ENCODE data around the gene ASPHD1.
A peak's percentile ranks its signal among the peaks of the same experiment; 100 is the strongest.

The ASPHD1 gene

DNA sequence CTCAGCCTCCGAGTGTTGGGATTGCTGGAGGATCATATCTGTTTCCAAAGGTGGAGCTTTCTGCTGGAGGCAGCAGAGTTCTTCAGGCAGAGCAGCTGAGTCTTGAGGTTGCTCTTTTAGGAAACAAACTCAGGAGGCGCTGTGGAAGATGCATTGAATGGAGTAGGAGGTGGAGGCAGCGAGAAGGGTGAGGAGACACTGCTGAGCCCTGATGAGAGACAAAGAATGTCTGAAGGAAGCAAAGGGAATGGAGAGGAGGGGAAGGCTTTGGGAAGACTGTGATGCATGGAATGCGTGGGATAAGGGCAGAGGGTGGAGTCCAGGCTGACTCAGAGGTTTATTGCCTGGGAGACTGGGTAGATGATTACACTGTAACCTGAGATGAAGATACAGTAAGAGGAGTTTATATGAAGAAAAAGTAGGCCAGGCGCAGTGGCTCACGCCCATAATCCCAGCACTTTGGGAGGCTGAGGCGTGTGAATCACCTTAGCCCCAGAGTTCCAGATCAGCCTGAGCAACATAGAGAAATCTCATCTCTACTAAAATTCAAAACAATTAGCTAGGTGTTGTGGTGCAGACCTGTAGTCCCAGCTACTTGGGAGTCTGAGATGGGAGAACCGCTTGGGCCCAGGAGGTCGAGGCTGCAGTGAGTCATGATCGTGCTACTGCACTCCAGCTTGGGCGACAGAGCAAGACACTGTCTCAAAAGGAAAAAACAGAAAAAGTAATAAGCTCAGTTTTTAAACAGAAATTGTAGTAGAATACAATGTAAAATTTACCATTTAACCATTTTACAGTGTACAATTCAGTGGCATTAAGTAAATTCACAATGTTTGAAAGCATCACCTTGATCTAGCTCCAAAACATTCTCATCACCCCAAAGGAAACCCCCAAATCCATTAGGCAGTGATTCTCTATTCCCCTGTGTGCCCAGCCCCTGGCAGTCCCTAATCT is 43.8 kb downstream of the ASPHD1 start:
- no peak for DNase-seq

DNA sequence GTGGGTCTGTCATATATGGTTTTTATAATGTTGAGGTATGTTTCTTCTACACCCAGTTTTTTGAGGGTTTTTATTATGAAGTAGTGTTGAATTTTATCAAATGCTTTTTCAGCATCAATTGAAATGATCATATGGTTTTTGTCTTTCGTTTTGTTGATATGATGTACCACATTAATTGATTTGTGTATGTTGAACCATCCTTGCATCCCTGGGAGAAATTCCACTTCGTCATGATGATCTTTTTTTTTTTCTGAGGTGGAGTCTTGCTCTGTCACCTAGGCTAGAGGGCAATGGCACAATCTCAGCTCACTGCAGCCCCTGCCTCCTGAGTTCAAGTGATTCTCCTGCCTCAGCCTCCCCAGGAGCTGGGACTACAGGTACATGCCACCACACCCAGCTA is 47.6 kb downstream of the ASPHD1 start:
- DNase-seq: no peak

DNA sequence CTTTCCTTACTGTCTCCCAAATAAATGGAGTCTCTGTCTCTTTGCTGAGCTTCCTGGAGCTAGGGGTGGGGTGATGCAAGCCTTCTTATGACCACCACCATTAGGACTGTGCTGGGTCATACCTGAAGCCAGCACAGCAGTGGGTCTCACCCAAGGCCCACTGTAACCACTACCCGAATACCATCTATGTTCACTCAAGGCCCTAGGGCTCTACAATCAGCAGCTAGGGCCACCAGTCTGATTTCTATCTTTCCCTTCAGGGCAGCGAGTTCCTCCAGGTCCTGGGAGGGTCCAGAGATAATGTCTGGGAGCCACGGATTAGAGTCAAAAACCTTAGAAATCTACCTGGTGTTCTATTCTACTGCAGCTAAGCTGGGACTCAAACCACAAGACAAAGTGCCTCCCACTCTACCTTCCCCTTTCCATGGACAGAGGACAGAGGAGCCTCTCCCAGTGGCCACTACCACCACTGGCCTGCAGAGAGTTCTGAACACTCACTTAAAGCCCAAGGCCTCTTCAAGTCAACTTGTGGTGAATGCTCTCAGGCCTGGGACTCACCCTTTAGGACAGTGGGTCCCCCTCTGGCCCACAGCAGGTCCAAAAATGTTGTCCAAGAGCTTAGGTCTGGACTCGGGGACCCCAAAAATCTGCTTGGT is 50.6 kb downstream of the ASPHD1 start:
- DNase-seq: peak in 1 of 4 experiments; percentile 23

DNA sequence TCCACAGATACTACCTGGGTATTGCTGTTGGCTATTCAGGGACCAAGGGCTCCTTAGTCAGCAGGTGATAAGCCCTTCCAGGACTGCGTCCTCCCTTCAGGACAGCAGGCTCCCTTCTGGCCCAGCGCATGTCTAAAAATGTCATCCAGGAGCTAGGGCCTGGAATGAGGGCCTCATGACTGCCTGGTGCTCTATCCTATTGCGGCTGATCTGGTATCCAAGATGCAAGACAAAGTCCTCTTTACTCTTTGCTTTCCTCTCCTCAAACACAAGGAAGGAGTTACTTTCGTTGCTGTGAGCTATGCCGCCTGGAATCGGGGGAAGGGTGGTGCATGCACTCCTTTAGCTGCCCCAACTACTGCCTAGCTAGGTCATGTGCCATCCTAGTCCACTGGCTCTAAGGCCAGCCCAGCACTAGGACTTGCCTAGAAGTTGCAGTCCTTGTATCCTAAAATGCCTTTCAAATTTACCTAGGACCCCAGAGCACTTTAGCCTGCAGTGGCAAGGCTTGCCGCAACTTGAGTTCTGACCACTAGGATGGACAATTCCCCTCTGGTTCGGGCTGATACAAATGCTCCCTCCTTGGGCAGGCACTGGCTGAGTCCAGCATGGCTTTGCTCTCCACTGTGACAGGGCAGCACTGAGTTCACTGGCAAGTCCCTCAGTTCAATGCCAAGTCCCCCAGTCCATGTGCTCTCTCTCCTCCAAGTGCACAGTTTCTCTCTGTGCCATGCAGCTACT is 51.5 kb downstream of the ASPHD1 start:
- no peak for DNase-seq
